Endothelial cell of hepatic sinusoid (primary cell): Measurements from ENCODE around the gene METAP1D.
"Not testable (repeated sequence)": the region's sequence is repeated elsewhere in the genome, so short reads cannot be mapped to it uniquely, and the experiment has no call there.

ENCODE experiments used
- in situ Hi-C: cut with HindIII; loops from 2 replicates; pipeline ENCODE4 v1.10.0; 2017; ENCODE audit warnings: low sequenced_read_pairs

Gene METAP1D

DNA sequence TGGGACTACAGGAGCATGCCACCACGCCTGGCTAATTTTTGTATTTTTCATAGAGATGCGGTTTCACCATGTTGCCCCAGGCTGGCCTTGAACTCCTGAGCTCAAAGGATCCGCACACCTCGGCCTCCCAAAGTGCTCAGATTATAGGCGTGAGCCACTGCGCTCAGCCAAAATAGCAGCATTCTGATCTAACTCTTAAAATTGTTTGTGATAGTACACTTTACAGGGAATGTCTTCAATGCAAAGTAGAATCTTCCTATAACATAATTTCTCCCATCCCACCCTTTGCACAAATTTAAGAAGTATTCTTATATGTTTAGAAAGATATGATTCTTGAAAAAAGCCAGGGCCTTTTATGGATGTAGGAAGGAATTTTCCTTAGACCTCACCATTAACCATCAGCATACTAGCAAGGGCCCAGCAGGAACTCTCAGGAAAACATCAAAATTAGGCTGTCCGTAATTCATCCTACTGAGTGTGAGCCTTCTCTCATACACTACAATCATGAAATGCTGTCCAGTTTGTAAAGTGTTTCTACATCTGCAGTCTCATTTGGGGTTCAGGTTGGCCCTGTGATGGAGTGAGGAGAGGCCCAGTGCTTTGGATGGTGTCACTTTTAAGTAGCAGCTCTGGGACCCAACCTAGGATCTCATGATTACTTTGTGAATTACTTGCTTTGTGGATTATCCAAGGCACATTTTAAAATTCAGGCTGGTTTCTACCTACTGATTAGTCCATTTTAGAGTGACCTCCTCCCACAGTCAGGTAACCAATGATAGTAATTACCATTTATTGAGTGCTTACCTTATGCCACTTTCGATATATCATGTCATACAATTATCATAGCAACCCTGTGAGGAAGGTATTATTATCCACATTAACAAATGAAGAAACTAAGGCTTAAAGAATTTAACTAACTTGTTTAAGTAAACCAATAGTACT is 48.1 kb downstream of the METAP1D start:
- in situ Hi-C loops, result no loop called here

DNA sequence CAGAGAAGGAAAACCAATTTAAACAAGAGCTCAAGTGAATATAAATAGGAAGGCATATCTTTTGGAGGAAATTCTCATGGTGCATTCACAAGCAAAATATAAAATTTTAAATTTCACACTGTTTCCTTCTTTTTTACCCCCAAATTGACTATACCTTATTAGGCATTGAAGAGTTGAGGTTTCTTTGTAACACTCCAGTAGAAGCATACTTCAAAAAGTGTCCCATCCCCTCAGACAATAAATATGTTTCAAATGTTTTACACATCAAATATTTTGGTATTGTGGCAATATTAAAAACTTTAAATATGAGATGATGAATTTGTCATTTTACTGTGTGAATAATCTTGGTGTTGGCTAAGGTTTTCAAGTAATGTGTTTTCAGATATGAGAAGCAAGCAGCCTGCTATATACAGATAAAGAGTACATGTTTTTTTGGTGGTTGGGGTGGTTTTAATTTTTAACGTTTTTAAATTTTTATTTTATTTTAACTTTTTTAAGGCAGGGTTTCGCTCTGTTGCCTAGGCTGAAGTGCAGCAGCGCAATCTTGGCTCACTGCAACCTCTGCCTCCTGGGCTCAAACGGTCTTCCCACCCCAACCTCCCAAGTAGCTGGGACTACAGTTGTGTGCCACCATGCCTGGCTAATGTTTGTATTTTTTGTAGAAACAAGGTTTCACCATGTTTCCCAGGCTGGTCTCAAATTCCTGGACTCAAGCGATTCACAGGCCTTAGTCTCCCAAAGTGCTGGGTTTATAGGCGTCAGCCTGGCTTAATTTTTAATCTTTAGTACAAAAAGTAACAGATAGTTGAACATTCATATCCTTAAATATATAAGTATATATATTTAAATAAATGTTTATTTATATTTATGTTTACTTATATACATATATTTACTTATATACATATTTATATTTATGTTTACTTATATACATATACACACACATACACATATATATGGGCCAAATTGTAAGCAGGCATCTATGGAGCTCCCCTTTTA is 49.1 kb downstream of the METAP1D start:
- in situ Hi-C loops, result no loop called here

DNA sequence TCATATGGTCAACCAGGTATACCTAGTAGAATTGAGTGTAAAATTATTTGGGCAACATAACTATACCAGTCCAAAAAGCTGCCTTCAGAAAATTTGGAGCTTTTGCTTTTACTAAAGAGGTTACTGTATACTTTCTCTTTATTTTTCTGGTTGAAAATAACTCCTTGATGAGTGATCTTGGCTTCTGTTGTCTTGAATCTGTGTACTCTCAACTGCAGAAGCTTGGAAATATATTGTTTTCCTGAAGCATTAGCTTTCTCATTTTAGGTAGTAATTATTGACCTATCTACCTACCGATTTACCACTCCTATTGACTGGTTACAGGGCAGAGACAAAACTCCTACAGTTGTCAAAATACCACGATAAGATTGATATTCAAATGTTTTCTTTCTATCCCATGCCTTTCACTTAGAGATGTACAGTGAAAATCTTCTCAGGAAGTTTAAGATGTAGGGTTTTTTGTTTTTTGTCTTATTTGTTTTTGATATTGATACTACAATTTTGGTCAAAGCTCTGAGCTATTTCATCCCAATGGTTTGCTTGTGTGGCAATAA is 49.9 kb downstream of the METAP1D start:
- in situ Hi-C loops, result no loop called here

DNA sequence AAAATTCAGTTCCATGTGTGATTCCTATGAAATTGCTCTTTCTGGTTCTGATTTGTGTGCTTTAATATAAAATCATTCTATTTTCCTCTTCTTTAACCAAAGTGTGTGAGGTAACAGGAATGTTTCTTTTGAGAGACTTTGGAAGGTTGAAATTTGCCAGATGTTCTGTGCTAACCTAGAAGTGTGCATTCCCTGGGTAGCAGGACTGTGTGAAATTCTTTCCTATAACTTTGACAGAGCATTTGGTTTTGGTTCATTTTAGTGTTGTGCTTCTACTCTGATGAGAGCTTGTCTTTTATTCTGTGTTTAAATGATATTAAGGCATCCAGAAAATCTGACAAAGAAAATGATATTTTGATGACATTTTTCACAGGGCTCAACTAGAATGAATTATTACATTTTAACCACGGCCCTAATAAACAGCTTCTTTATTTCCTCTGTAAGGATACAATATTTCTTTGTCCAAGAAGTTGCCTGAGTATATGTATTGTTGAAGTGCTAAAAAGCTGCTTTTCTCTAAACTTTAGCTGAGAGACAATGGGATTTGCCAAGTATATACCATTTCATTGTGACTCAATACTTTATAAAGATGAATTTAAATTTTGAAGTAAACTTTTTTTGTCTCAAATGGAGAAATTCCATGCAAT is 50.8 kb downstream of the METAP1D start:
- in situ Hi-C loops, result no loop called here

DNA sequence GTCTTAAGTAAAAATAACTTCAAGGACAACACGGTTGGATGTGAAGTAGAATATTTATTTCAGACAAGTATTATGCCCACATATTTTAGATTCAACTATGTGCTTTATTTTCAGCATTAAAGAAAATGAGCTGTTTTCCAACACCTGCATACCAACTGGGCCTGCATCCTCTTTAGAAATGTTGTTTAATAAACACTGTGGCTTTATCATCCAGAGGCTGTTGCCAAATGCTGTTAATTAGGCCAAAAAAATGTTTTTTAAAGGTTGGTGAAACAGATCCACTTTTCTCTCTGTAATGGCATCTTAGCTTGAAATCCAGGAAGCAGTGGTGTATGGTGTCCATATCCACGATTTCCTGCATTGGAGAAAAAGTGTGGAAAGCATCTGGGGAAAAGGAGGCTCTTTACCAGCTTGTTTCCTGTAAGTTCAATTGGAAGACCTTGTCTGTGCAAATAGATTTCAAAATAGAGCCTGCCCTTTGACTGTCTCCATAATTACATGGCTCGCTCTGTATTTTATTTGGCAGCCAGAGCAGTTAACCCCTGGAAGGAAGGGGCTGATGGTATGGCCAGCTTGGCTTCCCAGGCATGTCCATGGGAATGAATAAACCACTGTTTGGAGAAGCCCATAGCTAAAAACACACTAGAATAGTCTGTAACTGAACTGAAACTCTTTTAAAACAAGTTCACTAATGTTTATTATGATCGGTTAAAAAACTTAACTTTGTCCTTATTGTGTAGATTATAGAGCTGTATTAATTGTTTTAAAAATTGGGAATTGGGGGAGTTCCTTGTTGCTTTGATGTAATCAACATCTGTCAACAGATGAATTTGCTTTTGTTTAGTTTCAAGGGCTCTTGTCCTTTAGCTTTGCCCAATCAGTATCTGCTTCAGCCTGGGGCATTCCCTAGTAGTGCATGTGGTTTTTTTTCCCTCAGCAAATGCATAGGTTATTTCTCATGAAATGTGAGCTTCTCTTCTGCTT is 52.5 kb downstream of the METAP1D start:
- in situ Hi-C loops, result no loop called here

DNA sequence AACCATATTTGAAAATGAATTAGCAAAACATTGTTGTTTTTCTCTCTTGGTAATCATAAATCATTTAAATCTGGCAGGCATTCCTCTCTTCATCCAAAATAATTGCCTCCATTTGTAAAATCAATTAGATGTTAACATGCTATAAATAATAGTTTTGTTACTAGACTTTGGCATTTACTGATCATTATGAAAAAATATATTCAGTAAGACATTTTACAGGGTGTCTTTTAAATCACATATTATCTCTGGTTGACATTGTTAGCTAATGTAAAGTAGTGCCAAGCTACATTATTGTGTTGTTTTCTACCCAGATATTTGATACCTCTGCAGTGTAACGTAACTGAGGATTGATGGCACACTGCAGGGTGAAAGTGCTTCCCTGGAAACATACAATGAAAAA is 53.7 kb downstream of the METAP1D start:
- in situ Hi-C loops, result no loop called here

DNA sequence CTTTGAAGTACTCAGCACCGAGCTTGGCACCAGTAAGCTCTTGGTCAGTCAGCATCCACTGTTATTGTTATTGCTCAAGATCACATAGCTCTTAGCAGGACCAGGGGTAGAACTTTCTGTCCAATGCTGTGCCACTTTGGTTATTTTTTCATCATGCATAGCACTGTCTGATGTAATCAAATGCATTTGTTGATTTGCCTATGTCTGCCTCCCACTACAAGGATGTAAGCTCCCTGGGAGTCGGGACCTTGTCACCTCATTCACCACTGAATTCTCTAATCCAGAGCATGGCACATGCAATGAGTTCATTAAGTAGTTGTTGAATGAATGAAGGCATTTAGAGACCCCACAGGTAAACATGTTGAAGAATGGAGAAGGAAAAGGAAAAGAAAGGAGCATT is 56.5 kb downstream of the METAP1D start:
- in situ Hi-C loops, result no loop called here

DNA sequence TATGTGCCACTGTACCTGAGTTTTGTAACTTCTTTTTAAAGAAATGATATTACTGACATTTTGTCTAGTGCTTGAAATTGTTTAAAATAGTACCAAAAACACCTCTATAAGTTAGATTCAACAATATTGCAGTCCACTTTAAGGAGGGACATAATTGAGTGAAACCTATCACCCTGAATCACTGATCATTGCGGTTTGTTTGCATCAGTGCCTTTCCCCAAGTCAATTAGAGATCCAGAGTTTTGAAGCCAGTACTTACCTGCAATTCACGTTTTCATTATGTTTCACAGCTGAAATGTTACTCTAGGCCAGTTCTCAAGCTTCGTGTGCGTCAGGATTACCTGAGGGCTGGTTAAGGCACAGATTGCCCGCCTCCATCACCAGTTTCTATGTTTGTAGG is 58.9 kb downstream of the METAP1D start:
- in situ Hi-C loops, result no loop called here

DNA sequence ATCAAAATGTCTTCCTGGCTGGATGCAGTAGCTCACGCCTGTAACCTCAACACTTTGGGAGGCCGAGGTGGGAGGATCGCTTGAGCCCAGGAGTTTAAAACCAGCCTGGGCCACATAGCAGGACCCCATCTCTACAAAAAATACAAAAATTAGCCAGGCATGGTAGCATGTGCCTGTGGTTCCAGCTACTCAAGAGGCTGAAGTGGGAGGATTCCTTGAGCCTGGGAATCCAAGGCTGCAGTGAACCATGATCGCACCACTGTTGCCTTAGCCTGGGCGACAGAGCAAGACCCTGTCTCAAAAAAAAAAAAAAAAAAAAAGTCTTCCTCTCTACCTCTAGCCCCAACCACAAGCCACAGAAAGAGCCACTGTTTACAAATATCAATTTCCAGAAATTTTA is 60.4 kb downstream of the METAP1D start:
- in situ Hi-C loops, result not testable (repeated sequence)

DNA sequence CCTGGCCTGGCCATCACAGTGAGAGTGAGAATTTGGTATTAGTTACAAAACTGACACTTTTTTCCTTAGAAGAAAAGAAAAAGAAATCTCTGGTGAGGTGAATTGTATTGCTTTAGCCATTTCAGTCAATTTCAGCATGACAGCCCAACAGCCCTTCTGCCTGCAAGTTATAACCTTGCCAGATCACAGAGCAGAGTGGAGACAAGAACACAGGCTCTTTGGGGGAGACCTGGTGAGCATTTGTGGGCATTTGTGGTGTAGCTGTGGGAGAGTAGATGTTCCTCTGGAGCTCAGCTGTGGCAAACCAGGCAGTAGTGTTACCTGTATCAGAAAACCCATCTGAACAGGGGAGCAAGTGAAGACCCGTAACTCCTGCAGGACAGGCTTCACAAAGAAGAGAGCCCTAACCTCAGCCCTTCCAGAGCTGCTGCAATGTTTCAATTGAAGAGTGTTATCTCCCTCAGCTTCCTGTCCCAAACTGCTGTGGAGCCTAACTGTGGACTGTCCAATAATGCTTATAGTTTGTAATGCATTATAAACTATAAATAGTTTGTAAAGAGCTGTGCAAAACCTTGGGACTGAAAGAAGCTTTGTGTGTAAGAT is 62.8 kb downstream of the METAP1D start:
- in situ Hi-C loops, result no loop called here

DNA sequence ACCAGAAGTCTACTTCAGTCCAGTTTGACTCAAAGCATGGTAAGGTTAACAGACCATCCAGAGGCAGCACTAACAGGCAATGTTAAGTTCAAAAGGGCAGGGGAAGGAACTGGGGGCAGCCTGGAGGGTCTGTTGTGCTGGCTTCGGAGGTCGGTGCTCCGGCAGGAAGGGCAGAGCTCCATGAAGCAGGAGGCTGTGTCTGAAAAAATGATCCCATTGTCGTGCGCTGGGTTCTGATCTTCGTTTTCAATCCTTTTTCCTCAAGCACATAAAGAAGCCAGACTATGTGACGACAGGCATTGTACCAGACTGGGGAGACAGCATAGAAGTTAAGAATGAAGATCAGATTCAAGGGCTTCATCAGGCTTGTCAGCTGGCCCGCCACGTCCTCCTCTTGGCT is 63.7 kb downstream of the METAP1D start:
- in situ Hi-C loops, result no loop called here

DNA sequence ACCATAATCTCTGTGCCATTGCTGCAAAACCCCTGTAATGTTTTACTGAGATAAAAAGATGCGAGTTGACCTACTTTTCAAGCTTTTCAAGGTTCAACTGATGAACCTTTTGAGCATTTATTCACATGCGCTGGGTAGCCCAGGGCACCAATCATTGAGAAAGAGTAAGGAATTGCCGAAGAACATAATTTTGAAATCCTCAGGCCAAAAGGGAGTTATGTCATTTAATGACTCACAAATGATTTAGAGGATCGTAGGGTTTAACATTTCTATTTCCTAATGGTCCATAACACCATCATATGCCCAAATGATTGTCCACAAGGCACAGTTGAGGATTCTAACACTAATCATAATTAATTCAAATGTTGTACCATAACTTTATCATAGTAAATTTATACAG is 65.4 kb downstream of the METAP1D start:
- in situ Hi-C loops, result no loop called here

DNA sequence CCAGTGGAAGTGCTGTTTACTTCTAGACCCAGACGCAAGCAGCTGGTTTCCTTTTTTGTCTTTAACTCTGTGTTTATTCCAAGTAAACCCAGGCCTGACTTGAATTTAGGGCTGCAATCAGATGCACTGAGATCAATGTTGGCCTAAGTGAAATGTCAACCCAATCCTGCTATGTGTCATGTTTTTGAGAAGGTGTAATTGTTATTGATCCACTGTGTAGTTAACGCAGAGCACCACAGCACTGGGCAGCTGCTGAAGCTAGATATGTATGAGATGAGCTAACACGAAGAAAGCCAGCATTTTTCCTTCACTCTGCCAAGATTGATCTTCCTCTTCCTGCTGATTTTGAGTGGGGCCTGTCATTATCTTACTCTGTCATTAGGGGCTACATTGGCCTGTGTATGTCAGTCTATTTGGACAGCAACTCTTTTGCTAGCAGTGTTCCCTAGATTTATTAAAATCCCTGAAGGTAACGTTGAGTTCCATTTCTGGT is 66.7 kb downstream of the METAP1D start:
- in situ Hi-C loops, result no loop called here

DNA sequence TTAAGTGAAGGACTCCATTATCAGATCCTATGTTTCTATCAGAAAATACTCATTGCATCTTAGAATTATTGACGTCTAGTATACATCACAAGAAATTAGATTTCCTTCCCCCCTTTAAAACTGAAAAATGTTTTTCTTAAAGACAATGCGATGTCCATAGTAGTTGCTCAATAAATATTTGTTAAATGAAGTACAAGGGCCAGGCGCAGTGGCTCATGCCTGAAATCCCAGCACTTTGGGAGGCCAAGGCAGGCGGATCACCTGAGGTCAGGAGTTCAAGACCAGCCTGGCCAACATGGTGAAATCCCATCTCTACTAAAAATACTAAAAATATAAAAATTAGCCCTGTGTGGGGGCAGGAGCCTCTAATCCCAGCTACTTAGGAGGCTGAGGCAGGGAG is 68.2 kb downstream of the METAP1D start:
- in situ Hi-C loops, result not testable (repeated sequence)

DNA sequence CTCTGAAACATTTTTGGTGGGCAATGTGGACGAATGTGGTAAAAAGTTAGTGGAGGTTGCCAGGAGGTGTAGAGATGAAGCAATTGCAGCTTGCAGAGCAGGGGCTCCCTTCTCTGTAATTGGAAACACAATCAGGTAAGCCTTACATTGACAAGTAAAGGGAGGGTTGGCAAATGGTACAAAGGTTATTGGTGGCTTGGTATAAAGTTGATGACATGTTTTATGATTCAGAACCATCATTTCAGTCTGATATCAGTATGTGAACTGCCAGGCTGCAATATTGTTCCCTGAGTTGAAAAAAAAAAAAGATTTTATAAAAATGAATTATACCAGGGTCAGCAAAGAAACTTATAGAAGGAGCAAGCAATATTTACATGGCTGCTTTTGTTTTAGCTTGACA is 71.2 kb downstream of the METAP1D start:
- in situ Hi-C loops, result no loop called here

DNA sequence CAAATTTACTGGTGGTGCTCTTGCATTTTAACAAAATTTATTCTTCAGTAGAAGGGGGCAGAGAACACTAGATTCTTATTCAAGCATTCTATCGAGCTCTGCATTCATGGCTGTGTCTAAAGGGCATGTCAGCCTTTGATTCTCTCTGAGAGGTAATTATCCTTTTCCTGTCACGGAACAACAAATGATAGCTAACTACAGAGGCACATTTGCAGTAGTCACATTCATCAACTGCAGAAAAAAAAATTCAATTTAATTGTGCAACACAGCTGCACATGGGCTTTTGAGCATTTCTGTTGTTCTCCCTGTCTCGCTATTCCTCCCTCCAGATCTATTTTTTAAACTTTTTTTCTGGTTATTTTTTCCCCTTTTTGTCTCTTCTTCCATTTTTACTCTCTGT is 72.5 kb downstream of the METAP1D start:
- in situ Hi-C loops, result no loop called here

DNA sequence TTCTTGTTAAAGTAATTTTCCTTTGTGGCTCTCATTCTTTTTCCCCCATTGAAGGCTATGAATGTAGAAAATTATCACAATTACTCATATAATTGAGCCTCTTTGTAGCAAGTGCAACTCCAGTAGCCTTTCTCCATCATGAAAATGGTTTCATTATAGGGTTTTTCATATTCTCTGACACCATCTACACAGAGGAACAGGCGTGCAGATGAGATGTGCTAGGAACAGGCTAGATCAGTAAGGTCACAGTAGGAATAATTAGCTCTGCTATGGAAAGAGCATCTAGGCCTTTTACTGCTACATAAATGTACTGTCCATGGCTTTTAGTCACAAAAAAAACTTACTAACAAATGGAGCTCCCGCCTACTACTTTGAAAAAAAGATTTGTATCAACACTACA is 73.0 kb downstream of the METAP1D start:
- in situ Hi-C loops, result no loop called here

DNA sequence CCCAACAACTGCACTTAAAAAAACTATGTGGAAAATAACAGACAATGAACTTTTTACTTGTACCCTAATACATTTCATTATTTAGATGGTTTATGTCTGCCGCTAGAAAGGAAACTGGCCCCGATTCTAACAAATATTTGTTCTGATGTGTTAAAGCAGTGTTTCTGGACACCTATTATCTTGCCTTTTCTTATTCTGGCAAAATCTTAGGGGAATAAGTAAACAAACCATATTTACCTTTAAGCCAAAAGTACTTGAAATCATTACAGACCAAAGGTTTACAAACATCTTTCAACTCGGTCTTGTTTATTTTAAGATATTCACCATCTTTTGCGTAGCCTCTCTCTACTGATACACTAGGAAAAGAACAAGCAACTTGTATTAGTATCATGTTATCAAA is 73.8 kb downstream of the METAP1D start:
- in situ Hi-C loops, result no loop called here

DNA sequence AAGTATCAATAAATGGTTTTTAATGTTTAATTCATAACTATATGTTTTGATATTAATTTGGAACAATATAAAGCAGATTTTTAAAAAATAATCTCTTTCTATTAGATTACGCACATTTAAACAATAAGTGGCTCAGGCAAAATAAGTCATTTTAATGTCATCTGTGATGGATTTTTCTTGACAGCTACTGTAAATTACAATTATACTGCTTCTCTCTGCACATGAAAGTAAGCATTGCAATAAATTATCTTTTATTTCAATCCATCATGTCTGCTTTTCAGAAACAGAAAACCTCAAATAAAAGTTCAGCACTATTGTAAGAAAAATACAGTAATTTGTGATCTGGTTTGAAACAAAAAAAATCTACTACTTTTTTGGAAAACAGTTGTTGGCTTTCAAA is 74.5 kb downstream of the METAP1D start:
- in situ Hi-C loops, result no loop called here
